Smooth muscle cell (in vitro differentiated cells): ENCODE measurements around the gene PLLP. TPM values are rescaled to one million over a fixed set of nuclear protein-coding genes. Genes with fewer than 3 reads are reported as not detected.
"Not testable (repeated sequence)": the region's sequence is repeated elsewhere in the genome, so short reads cannot be mapped to it uniquely, and the experiment has no call there.

ENCODE experiments used
- DNase-seq: peaks from one replicate; lab custom pipeline; 2025; ENCODE audit not compliant: unreplicated experiment; lab: John Stamatoyannopoulos, UW
- H2AFZ ChIP-seq: fragments of 200-600 bp; sonication (generic); 2 replicates; pipeline ENCODE4 v1.6.0; 2016; ENCODE audit warnings: antibody characterized with exemption, low read depth, mild to moderate bottlenecking
- H3F3A ChIP-seq: fragments of 200-600 bp; sonication (generic); 2 replicates; pipeline ENCODE4 v1.6.0; 2017; ENCODE audit warnings: antibody characterized with exemption, low read depth
- H3K27ac ChIP-seq: fragments of 200-600 bp; sonication (generic); 2 replicates; pipeline ENCODE4 v1.5.1; 2016; ENCODE audit warnings: low read depth, mild to moderate bottlenecking
- H3K27me3 ChIP-seq: fragments of 200-600 bp; sonication (generic); 2 replicates; pipeline ENCODE4 v1.6.1; 2016; ENCODE audit warnings: low read depth, mild to moderate bottlenecking
- H3K36me3 ChIP-seq: fragments of 200-600 bp; sonication (generic); 2 replicates; pipeline ENCODE4 v1.5.1; 2016; ENCODE audit warnings: low read depth
- H3K4me1 ChIP-seq: fragments of 200-600 bp; sonication (generic); 2 replicates; pipeline ENCODE4 v1.5.1; 2016; ENCODE audit warnings: low read depth
- H3K4me2 ChIP-seq: fragments of 200-600 bp; sonication (generic); 2 replicates; pipeline ENCODE4 v1.6.0; 2016; ENCODE audit warnings: mild to moderate bottlenecking
- H3K4me3 ChIP-seq: fragments of 200-600 bp; sonication (generic); 2 replicates; pipeline ENCODE4 v1.5.1; 2016; ENCODE audit warnings: mild to moderate bottlenecking
- H3K79me2 ChIP-seq: fragments of 200-600 bp; sonication (generic); 2 replicates; pipeline ENCODE4 v1.6.0; 2016; ENCODE audit warnings: low read depth, mild to moderate bottlenecking
- H3K9ac ChIP-seq: fragments of 200-600 bp; sonication (generic); 2 replicates; pipeline ENCODE4 v1.6.0; 2016; ENCODE audit warnings: low read depth
- H3K9me3 ChIP-seq: fragments of 200-600 bp; sonication (generic); replicated peaks from 2 replicates; pipeline ENCODE4 v1.5.1; 2016; ENCODE audit warnings: low read depth
- H4K20me1 ChIP-seq: fragments of 200-600 bp; sonication (generic); 2 replicates; pipeline ENCODE4 v1.6.0; 2016; ENCODE audit warnings: low read depth
- WGBS: methylation state at CpG from one replicate; pipeline ENCODE4 v1.1.7; 2016; ENCODE audit warnings: low lambda C conversion rate; 5-methylcytosine and 5-hydroxymethylcytosine counted together
- polyA plus RNA-seq: library from polyadenylated mRNA; unstranded; fragments of >200 nt; fragmentation: Nextera tagmentation; extraction: Ambion mirVana; gene quantifications from 2 replicates; pipeline ENCODE4 v1.2.1, GENCODE V29; 2016
- total RNA-seq: library from RNA; depleted of rRNA; stranded (reverse); fragments of >200 nt; gene quantifications from 2 replicates; pipeline ENCODE4 v1.2.3, GENCODE V29; 2014
- TF ChIP-seq, protein P1 (sequence below): fragments of 200-600 bp; sonication (generic); IDR thresholded peaks from 2 replicates; pipeline ENCODE4 v1.5.1; 2017; ENCODE audit warnings: borderline replicate concordance, mild to moderate bottlenecking, antibody characterized with exemption; ENCODE audit not compliant: insufficient read depth, poor library complexity, severe bottlenecking

PLLP gene
- total and polyA plus RNA-seq, 2 experiments from 2014 or later, result 0.59 TPM; not detected in 1

DNA sequence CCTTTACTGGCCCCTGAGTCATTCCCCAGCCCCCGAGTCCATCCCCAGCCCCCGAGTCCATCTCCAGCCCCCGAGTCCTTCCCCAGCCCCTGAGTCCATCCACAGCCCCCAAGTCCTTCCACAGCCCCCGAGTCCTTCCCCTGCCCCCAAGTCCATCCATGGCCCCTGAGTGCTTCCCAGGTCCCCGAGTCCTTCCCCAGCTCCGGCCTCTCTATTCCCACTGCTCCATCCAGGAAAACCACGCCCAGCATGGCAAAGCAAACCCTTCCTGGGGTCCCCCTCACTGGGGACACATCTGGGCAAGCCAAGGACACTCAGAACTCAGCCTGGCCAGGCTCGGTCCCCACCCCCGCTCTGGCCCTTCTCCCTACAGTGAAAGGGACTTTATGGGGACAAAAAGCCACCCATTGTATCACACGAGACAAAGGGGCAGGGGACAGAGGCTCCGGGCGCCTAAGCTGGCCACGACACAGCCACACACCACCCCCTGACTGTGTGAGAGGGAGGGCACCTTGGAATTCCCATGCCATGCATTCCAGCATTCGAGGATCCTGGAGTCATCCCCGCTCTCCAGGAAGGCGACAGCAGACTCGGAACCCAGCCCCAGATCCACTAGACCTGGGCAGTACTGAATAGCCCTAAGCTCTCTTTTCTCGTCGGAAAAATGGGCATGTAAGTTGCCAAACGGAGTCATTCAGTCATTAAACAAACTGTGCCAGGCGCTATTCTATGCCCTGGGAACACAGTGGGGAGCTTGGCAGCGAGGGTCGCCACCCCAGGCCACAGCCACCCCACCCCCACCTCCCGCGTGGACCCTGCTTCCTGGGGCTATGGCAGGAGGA, 14.0 kb downstream of the PLLP start:
- Histone ChIP-seq H3F3A (no peaks in the 10 kb centered on the region), H3K36me3 (no peaks in the 10 kb centered on the region), H3K4me1 (peaks cover 14% of the 10 kb centered on the region), H4K20me1 (no peaks in the 10 kb centered on the region), H3K79me2 (no peaks in the 10 kb centered on the region), H3K27me3 (no peaks in the 10 kb centered on the region), H3K9ac (no peak overlapping the region), H3K27ac (no peak overlapping the region), H3K9me3 (no peaks in the 10 kb centered on the region), H3K4me3 (no peak overlapping the region), H2AFZ (no peak overlapping the region), H3K4me2 (no peak overlapping the region)
- WGBS, result 81% methylated on average over 25 of the region's 25 CpGs
- DNase-seq, result no peak
- TF ChIP-seq, protein P1, sequence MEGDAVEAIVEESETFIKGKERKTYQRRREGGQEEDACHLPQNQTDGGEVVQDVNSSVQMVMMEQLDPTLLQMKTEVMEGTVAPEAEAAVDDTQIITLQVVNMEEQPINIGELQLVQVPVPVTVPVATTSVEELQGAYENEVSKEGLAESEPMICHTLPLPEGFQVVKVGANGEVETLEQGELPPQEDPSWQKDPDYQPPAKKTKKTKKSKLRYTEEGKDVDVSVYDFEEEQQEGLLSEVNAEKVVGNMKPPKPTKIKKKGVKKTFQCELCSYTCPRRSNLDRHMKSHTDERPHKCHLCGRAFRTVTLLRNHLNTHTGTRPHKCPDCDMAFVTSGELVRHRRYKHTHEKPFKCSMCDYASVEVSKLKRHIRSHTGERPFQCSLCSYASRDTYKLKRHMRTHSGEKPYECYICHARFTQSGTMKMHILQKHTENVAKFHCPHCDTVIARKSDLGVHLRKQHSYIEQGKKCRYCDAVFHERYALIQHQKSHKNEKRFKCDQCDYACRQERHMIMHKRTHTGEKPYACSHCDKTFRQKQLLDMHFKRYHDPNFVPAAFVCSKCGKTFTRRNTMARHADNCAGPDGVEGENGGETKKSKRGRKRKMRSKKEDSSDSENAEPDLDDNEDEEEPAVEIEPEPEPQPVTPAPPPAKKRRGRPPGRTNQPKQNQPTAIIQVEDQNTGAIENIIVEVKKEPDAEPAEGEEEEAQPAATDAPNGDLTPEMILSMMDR, result no peak

GRCh38 chr16:57268804-57269800, 15.4 kb downstream of the PLLP start:
- peaks cover 14% of the 10 kb centered on the region for H3K4me1 ChIP-seq
- TF ChIP-seq, protein P1, result no peak
- H3K4me3 ChIP-seq, result no peak overlapping the region
- no peak overlapping the region for H3K27ac ChIP-seq
- WGBS, result 61% methylated on average over 14 of the region's 14 CpGs
- H2AFZ ChIP-seq, result no peak overlapping the region
- H3K9me3 ChIP-seq, result no peaks in the 10 kb centered on the region
- no peak overlapping the region for H3K9ac ChIP-seq
- no peaks in the 10 kb centered on the region for H4K20me1 ChIP-seq
- no peaks in the 10 kb centered on the region for H3K27me3 ChIP-seq
- H3K36me3 ChIP-seq, result no peaks in the 10 kb centered on the region
- no peaks in the 10 kb centered on the region for H3F3A ChIP-seq
- H3K4me2 ChIP-seq, result no peak overlapping the region
- no peaks in the 10 kb centered on the region for H3K79me2 ChIP-seq
- DNase-seq, result no peak

DNA sequence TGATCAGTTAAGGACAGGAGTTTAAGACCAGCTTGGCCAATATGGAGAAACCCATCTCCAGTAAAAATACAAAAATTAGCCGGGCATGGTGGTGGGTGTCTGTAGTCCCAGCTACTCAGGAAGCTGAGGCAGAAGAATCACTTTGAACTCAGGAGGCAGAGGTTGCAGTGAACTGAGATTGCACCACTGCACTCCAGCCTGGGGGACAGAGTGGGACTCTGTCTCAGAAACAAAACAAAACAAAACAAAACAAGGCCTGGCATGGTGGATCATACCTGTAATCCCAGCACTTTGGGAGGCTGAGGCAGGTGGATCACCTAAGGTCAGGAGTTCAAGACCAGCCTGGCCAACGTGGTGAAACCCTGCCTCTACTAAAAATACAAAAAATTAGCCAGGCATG, 17.1 kb downstream of the PLLP start:
- H3K4me3 ChIP-seq, H3F3A ChIP-seq, H3K4me2 ChIP-seq, H3K27me3 ChIP-seq, H3K79me2 ChIP-seq, H3K9ac ChIP-seq, H3K36me3 ChIP-seq, H2AFZ ChIP-seq, H3K27ac ChIP-seq, DNase-seq, H3K9me3 ChIP-seq, H4K20me1 ChIP-seq: not testable (repeated sequence)
- WGBS, result 93% methylated on average over 2 of the region's 2 CpGs
- H3K4me1 ChIP-seq, result peaks cover 11% of the 10 kb centered on the region
